Activated T-cell treated with anti-CD3 and anti-CD28 coated beads, Interleukin-2, amount 50 U/mL, for 1 hour (primary cell): ENCODE results near the gene OR8B2.
"Not testable (repeated sequence)": the region's sequence is repeated elsewhere in the genome, so short reads cannot be mapped to it uniquely, and the experiment has no call there.

Experiments
- DNase-seq: peaks from one replicate; pipeline ENCODE4 v3.0.0-alpha.2; 2020

OR8B2 gene

GRCh38 chr11:124384399-124384798 is at the start of gene OR8B2:
OR8B2 (minus strand) TSS chr11:124384499; CDS start chr11:124383343, 1,156 bp downstream.
- DNase-seq: no peak

- no peak for DNase-seq
Observed at GRCh38 chr11:124429599-124429998, 45.3 kb upstream of the OR8B2 start.

GRCh38 chr11:124424384-124424921 is 40.2 kb upstream of the OR8B2 start, which contains the start of gene OR8B4:
OR8B4 (minus strand) TSS chr11:124424871; CDS start chr11:124424871, 0 bp downstream.
- no peak for DNase-seq

- DNase-seq: no peak
Observed at GRCh38 chr11:124421043-124421442, 36.7 kb upstream of the OR8B2 start.

GRCh38 chr11:124415356-124415923 is 31.1 kb upstream of the OR8B2 start:
- DNase-seq: no peak

GRCh38 chr11:124409906-124410305 is 25.6 kb upstream of the OR8B2 start:
- no peak for DNase-seq

- DNase-seq: no peak
Observed at GRCh38 chr11:124405581-124405980, 21.3 kb upstream of the OR8B2 start.

- not testable (repeated sequence) for DNase-seq
Observed at GRCh38 chr11:124403186-124403585, 18.9 kb upstream of the OR8B2 start.

GRCh38 chr11:124402326-124402922 is 18.1 kb upstream of the OR8B2 start:
- no peak for DNase-seq

- no peak for DNase-seq
Observed at GRCh38 chr11:124398924-124399323, 14.6 kb upstream of the OR8B2 start, which contains the start of gene OR8B3. OR8B3 (minus strand) TSS chr11:124399024; CDS start chr11:124397351, 1,673 bp downstream.

- DNase-seq: not testable (repeated sequence)
Observed at GRCh38 chr11:124396847-124397246, 12.5 kb upstream of the OR8B2 start.

- no peak for DNase-seq
Observed at GRCh38 chr11:124394408-124394807, 10.1 kb upstream of the OR8B2 start.

GRCh38 chr11:124382857-124383256 is 1.4 kb downstream of the OR8B2 start:
- DNase-seq: not testable (repeated sequence)

GRCh38 chr11:124380585-124380984 is 3.7 kb downstream of the OR8B2 start:
- DNase-seq: no peak

- no peak for DNase-seq
Observed at GRCh38 chr11:124376280-124376679, 8.0 kb downstream of the OR8B2 start.

GRCh38 chr11:124359566-124359965 is 24.7 kb downstream of the OR8B2 start:
- no peak for DNase-seq

GRCh38 chr11:124346311-124346955 is 37.9 kb downstream of the OR8B2 start:
- DNase-seq: no peak

GRCh38 chr11:124344346-124344745 is 40.0 kb downstream of the OR8B2 start:
- no peak for DNase-seq

GRCh38 chr11:124340142-124340447 is 44.2 kb downstream of the OR8B2 start:
- DNase-seq: no peak

GRCh38 chr11:124339396-124340141 is 44.7 kb downstream of the OR8B2 start:
- no peak for DNase-seq
